Measurements from ENCODE around the gene LSM7. TPM values are rescaled to one million over a fixed set of nuclear protein-coding genes. Genes with fewer than 3 reads are reported as not detected.

LSM7 gene
- total RNA-seq, 3 donors from 2014 or later, result 95.1 to 188 (median 125) TPM

DNA sequence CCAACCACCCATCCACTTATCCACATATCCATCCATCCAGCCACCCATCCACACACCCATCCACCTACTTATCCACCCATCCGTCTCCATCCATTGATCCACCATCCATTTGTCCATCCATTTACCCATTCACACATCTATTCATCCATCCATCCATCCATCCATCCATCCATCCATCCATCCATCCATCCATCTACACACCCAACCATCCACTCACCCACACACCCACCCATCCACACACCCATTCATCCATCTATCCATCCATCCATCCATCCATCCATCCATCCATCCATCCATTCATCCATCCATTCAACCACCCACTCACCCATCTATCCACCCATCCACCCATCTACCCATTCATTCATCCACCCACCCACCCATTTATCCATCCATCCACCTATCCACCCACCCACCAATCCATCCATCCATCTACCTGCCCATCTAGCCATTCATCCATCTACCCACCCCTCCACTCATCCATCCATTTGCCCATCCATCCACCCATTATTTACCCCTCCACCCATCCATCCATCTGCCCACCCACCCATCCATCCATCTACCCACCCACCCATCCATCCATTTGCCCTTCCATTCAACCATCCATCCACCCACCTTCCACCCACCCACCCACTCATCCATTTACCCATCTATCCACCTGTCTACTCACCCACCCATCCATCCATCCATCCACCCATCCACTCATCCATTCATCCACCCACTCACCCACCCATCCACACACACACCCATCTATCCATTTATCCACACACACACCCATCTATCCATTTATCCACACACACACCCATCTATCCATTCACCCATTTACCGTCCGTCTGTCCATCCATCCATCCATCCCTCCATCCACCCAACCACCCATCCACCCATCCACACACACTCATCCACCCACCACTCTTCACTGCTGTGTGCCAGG, 29.2 kb upstream of the LSM7 start:
- no peak for DNase-seq (ENCODE audit: low spot score in 2 of 2)
- Histone ChIP-seq H3K27ac (no peak overlapping the region), H3K9me3 (no peaks in the 10 kb centered on the region), H3K36me3 (no peaks in the 10 kb centered on the region), H3K4me3 (no peak overlapping the region), H3K4me1 (no peaks in the 10 kb centered on the region), H3K27me3 (peaks cover 3 to 26% of the 10 kb centered on the region in 2 donors)
- intact Hi-C loops (cut with DNase I; ENCODE audit: low total_unique reads), result no loop called here
- TF ChIP-seq, protein P1, sequence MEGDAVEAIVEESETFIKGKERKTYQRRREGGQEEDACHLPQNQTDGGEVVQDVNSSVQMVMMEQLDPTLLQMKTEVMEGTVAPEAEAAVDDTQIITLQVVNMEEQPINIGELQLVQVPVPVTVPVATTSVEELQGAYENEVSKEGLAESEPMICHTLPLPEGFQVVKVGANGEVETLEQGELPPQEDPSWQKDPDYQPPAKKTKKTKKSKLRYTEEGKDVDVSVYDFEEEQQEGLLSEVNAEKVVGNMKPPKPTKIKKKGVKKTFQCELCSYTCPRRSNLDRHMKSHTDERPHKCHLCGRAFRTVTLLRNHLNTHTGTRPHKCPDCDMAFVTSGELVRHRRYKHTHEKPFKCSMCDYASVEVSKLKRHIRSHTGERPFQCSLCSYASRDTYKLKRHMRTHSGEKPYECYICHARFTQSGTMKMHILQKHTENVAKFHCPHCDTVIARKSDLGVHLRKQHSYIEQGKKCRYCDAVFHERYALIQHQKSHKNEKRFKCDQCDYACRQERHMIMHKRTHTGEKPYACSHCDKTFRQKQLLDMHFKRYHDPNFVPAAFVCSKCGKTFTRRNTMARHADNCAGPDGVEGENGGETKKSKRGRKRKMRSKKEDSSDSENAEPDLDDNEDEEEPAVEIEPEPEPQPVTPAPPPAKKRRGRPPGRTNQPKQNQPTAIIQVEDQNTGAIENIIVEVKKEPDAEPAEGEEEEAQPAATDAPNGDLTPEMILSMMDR (IDR thresholded peaks at IDR 0.05), result no peak
- TF ChIP-seq POLR2AphosphoS5 (IDR thresholded peaks at IDR 0.05) (no peak), POLR2A (IDR thresholded peaks at IDR 0.05) (no peak)

DNA sequence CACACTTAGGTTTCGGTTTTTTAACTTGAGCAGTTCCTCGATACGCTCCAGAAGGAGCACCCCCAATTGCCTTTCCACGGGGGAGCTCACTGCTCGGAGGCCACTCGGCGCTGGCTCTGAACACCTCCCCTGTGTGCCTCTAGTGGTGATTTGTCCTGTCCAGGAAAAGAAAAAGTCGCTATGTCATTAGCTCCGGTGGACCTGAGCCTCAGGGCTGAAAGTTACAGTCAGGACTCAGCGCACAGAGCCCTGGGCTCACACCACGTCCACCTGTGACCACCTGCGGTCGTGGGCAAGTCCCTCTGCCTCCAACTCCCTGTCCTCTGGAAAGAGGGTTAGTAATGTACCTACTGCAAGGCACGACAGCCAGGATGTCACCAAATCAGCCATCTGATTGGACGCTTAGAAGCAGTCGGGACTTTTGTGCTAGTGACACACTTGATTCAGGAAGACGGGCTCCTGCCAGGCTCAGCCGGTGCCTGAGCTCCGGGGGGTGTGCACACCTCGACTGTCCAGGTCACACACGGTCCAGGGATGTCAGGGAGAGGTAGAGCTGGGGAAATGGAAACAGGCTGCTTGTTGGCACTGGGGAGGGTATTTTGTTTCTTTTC, 27.8 kb upstream of the LSM7 start:
- H3K4me3 ChIP-seq, result no peak overlapping the region
- H3K9me3 ChIP-seq, result no peaks in the 10 kb centered on the region
- TF ChIP-seq POLR2A (IDR thresholded peaks at IDR 0.05), result no peak
- TF ChIP-seq, protein P1 (IDR thresholded peaks at IDR 0.05), result no peak
- TF ChIP-seq POLR2AphosphoS5 (IDR thresholded peaks at IDR 0.05), result no peak
- peaks cover 3 to 13% of the 10 kb centered on the region in 2 donors for H3K27me3 ChIP-seq
- intact Hi-C loops (cut with DNase I; ENCODE audit: low total_unique reads), result no loop called here
- H3K4me1 ChIP-seq, result no peaks in the 10 kb centered on the region
- no peaks in the 10 kb centered on the region for H3K36me3 ChIP-seq
- no peak for DNase-seq (ENCODE audit: low spot score in 2 of 2)
- no peak overlapping the region for H3K27ac ChIP-seq

DNA sequence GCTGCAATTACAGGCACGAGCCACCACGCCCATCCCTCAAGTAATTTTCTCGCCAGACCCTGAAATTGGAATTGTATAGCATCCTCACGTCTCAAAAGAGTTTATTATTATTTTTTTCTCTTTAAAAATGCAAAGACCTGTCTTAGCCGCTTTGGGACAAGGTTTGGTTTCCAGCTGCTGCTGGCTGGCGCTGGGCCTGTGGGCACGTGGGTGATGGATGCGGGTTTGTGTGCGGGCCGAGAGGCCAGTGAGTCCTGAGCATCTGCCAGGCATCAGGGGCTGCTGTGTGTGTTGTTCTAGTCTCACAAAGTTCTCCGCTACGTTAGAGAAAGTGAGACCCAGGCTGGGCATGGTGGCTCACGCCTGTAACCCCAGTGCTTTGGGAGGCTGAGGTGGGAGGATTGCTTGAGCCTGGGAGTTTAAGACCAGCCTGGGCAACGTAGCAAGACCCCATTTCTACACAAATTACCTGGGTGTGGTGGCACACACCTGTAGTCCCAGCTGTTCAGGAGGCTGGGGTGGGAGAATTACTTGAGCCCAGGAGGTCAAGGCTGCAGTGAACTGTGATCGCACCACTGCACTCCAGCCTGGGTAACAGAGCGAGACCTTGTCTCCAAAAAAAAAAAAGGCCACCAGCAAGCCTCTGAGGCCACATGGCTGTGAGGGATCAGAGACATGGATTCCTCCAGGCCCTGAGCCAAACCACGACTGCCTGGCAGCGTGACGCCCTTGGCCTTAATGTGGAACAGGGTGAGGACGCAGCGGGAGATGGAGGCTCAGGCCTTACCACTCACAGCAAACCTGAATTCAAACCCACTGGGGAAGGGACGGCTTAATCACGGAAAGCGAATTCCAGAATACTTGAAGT, 27.0 kb upstream of the LSM7 start:
- TF ChIP-seq, protein P1 (IDR thresholded peaks at IDR 0.05), result no peak
- TF ChIP-seq POLR2AphosphoS5 (IDR thresholded peaks at IDR 0.05) (no peak), POLR2A (IDR thresholded peaks at IDR 0.05) (no peak)
- intact Hi-C loops (cut with DNase I; ENCODE audit: low total_unique reads), result no loop called here
- Histone ChIP-seq H3K36me3 (no peaks in the 10 kb centered on the region), H3K27ac (no peak overlapping the region), H3K27me3 (peaks cover 3 to 8% of the 10 kb centered on the region in 2 donors), H3K4me1 (no peaks in the 10 kb centered on the region), H3K9me3 (no peaks in the 10 kb centered on the region), H3K4me3 (no peak overlapping the region)
- DNase-seq (ENCODE audit: low spot score in 2 of 2), result no peak

DNA sequence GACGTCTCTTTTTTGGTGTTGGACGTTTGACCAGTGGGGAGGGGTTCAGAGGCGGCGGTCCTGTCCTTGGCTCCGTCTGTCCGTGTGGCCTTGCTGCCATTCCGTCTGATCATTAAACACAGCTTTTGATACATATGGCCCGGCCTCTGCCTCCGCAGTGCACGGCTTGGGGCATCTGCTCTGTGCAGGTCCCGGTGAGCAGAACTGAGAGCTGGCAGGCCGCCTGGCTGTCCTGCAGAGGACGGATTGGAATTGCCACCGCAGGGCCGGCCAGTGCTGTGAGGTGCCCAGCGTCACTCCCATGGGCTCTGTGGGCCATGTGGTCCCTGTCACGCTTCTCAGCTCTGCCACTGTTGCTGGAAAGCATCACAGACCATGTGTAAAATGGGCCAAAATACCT, 26.3 kb upstream of the LSM7 start:
- Histone ChIP-seq H3K4me3 (no peak overlapping the region), H3K27ac (no peak overlapping the region), H3K36me3 (no peaks in the 10 kb centered on the region), H3K9me3 (no peaks in the 10 kb centered on the region), H3K27me3 (peaks cover 0 to under 1% of the 10 kb centered on the region in 2 donors), H3K4me1 (no peaks in the 10 kb centered on the region)
- intact Hi-C loops (cut with DNase I; ENCODE audit: low total_unique reads), result no loop called here
- TF ChIP-seq POLR2AphosphoS5 (IDR thresholded peaks at IDR 0.05) (no peak), POLR2A (IDR thresholded peaks at IDR 0.05) (no peak)
- TF ChIP-seq, protein P1 (IDR thresholded peaks at IDR 0.05), result no peak
- DNase-seq (ENCODE audit: low spot score in 2 of 2), result no peak

All from breast epithelium (tissue), 4 donors.